Activated naive CD8-positive, alpha-beta T cell (primary cell): ENCODE results near the gene ERVK3-1.
"Not testable (repeated sequence)": the region's sequence is repeated elsewhere in the genome, so short reads cannot be mapped to it uniquely, and the experiment has no call there.

ENCODE experiments used
- H3K27ac Mint-ChIP-seq: one replicate; pipeline ENCODE4 v1.8.0; 2021; ENCODE audit warnings: mixed read lengths
- H3K27me3 Mint-ChIP-seq: one replicate; pipeline ENCODE4 v1.8.0; 2021; ENCODE audit warnings: mixed read lengths
- H3K36me3 Mint-ChIP-seq: one replicate; pipeline ENCODE4 v1.8.0; 2021; ENCODE audit warnings: mixed read lengths
- H3K4me1 Mint-ChIP-seq: one replicate; pipeline ENCODE4 v1.8.0; 2021; ENCODE audit warnings: low read depth, mixed read lengths
- H3K4me3 Mint-ChIP-seq: one replicate; pipeline ENCODE4 v1.8.0; 2021; ENCODE audit warnings: mild to moderate bottlenecking, mixed read lengths
- H3K9me3 Mint-ChIP-seq: one replicate; pipeline ENCODE4 v1.8.0; 2021; ENCODE audit warnings: low read depth, mixed read lengths

Gene ERVK3-1

DNA sequence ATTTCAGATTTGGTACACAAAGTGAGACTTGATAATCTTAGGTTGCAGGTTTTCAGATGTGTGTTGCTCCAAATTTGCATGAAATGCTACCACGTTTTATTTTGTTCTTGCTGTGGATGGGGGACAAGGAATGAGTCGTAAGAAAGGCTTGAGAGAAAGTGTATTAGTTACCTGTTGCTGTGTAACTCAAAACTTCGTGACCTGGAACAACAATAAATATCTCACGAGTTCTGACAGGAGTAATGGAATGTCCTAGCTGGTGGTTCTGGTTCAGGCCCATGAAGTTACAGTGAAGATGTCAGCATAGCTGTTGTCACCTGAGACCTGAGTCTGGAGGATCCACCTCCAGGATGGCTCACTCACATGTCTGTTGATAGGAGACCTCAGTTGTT is 25.3 kb upstream of the ERVK3-1 start:
- peaks cover 47% of the 10 kb centered on the region for H3K4me1 Mint-ChIP-seq
- H3K36me3 Mint-ChIP-seq: peaks cover 14% of the 10 kb centered on the region
- H3K9me3 Mint-ChIP-seq: no peaks in the 10 kb centered on the region

DNA sequence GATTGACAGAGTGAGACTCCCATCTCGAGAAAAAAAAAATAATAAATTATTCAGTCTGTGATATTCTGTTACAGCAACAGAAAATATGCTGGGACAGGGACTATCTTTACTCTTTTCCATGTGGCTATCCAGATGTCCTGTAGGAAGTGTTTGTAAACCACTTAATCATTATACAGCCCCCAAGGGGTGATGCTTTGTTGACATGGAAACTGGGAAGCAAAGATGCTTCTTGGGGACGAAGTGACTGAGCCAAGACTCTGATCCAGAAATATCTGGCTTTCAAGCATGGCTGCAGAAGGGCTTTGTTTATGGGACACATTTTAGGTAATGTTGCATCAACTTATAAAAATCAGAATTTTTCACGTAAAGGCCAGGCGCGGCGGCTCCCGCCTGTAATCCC is 21.0 kb upstream of the ERVK3-1 start:
- Mint-ChIP-seq H3K4me3 (no peak overlapping the region), H3K27me3 (no peaks in the 10 kb centered on the region), H3K27ac (no peak overlapping the region), H3K9me3 (no peaks in the 10 kb centered on the region), H3K36me3 (peaks cover 16% of the 10 kb centered on the region), H3K4me1 (peaks cover 30% of the 10 kb centered on the region)

More for the DNA sequence above, 25.3 kb upstream of the ERVK3-1 start:
- Mint-ChIP-seq H3K27me3 (no peaks in the 10 kb centered on the region), H3K27ac (peak overlapping the region; percentile 96), H3K4me3 (peak overlapping the region; percentile 96)

DNA sequence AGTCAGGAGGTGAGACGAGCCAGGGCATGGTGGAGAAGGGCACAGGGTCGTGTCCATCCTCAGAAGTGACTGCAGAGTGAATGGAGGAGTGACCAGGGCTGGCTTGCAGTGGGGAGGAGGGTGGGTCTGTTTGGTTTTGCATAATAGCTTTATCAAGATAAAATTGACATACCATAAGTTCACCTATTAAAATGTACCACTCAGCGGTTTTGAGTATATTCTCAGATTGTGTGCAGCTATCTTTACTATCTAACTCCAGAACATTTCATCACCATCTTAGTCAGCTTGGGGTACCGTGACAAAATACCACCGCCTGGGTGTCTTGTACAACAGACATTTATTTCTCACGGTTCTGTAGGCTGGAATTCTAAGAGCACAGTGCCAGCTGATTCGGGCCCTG is 13.2 kb upstream of the ERVK3-1 start:
- no peak overlapping the region for H3K27ac Mint-ChIP-seq
- H3K4me1 Mint-ChIP-seq: peaks cover 2% of the 10 kb centered on the region
- peaks cover 42% of the 10 kb centered on the region for H3K36me3 Mint-ChIP-seq
- H3K4me3 Mint-ChIP-seq: no peak overlapping the region
- H3K27me3 Mint-ChIP-seq: no peaks in the 10 kb centered on the region
- H3K9me3 Mint-ChIP-seq: peaks cover 4% of the 10 kb centered on the region

DNA sequence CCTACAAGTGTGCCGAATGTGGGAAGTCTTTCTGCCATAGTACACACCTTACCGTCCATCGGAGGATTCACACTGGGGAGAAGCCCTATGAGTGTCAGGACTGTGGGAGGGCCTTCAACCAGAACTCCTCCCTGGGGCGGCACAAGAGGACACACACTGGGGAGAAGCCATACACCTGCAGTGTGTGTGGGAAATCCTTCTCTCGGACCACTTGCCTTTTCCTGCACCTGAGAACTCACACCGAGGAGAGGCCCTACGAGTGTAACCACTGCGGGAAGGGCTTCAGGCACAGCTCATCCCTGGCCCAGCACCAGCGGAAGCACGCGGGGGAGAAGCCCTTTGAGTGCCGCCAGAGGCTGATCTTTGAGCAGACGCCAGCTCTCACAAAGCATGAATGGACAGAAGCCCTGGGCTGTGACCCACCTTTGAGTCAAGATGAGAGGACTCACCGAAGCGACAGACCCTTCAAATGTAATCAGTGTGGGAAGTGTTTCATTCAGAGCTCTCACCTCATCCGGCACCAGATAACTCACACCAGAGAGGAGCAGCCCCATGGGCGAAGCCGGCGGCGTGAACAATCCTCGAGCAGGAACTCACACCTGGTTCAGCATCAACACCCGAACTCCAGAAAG is 10.3 kb upstream of the ERVK3-1 start:
- Mint-ChIP-seq H3K36me3 (peaks cover 42% of the 10 kb centered on the region), H3K27me3 (no peaks in the 10 kb centered on the region), H3K4me3 (no peak overlapping the region), H3K9me3 (peaks cover 4% of the 10 kb centered on the region), H3K4me1 (peaks cover 4% of the 10 kb centered on the region), H3K27ac (no peak overlapping the region)

DNA sequence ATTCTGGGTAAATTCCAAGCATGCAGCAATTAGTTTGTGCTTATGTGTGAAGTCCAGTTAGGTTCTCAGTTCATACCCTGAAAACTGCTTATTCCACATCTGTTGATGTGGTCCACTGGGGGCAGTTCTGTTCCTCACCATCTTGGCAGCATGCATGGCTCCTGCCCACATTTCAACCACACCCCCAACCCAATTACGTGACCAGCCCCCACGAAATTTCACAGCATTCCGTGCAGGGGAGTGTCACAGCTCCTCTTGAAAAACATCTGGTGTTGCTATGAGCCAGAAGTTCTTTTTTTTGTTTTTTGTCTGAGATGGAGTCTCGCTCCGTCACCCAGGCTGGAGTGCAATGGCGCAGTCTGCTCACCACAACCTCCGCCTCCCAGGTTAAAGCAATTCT is 9.1 kb upstream of the ERVK3-1 start:
- H3K4me3 Mint-ChIP-seq: no peak overlapping the region

DNA sequence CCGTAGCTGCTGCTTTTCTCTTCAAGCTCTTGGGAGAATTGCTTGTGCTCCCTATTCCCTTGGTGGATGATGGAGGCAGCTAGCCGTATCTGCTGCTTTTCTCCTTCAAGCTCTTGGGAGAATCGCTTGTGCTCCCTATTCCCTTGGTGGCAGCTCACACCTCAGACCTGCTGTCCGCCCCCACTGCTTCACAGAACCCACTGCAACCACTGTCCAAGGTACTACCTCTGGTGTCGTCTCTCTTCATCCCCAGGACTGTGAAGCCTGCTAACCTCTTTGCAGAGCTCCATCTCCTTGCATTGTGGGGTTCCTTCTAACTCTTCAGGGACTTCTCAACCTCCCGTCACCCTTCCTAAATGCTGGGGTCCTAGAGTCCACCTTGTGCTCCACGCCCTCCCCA is 4.6 kb upstream of the ERVK3-1 start:
- peaks cover 21% of the 10 kb centered on the region for H3K36me3 Mint-ChIP-seq
- no peaks in the 10 kb centered on the region for H3K27me3 Mint-ChIP-seq
- H3K27ac Mint-ChIP-seq: no peak overlapping the region
- peaks cover 16% of the 10 kb centered on the region for H3K4me1 Mint-ChIP-seq
- no peaks in the 10 kb centered on the region for H3K9me3 Mint-ChIP-seq
- H3K4me3 Mint-ChIP-seq: no peak overlapping the region

More for the DNA sequence above, 9.1 kb upstream of the ERVK3-1 start:
- peaks cover 4% of the 10 kb centered on the region for H3K9me3 Mint-ChIP-seq
- no peak overlapping the region for H3K27ac Mint-ChIP-seq
- peaks cover 47% of the 10 kb centered on the region for H3K36me3 Mint-ChIP-seq
- H3K27me3 Mint-ChIP-seq: no peaks in the 10 kb centered on the region
- H3K4me1 Mint-ChIP-seq: peaks cover 4% of the 10 kb centered on the region

DNA sequence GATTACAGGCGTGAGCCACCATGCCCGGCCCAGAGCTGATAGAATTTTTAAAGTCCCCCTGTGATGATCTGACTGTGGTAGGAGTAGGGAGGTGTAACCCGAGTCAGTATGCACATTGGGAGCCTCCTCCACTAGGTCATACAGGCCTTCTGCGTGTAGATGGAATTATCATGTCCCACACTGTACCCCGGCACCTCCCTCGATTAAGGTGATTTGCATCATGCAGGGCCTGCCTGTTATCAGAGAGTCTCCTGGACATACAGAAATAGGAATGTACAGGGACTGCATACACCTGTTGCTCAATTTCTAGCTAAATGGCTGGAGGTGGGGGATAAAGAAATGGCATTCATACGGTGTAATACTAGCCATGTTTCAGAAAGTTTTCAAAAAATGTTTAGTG is 922 bp upstream of the ERVK3-1 start:
- Mint-ChIP-seq H3K27ac (peak overlapping the region; percentile 98), H3K4me3 (peak overlapping the region; percentile 96), H3K27me3 (no peaks in the 10 kb centered on the region), H3K4me1 (peaks cover 46% of the 10 kb centered on the region), H3K9me3 (no peaks in the 10 kb centered on the region), H3K36me3 (peaks cover 25% of the 10 kb centered on the region)

DNA sequence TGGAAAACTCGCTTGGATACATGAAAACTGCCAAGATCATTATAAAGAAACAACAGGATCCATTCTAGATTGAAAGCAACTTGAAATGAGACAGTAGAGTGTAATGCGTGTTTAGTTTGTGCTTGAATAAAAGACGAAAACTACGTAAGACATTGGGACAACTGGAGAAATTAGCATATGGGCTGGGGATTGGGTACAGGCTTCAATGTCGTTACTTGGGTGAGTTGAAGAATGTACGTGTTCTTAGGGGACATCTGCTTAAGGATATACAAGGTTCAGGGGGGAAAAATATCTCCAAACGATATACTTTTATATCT is 471 bp upstream of the ERVK3-1 start:
- peaks cover 48% of the 10 kb centered on the region for H3K4me1 Mint-ChIP-seq
- H3K9me3 Mint-ChIP-seq: no peaks in the 10 kb centered on the region

DNA sequence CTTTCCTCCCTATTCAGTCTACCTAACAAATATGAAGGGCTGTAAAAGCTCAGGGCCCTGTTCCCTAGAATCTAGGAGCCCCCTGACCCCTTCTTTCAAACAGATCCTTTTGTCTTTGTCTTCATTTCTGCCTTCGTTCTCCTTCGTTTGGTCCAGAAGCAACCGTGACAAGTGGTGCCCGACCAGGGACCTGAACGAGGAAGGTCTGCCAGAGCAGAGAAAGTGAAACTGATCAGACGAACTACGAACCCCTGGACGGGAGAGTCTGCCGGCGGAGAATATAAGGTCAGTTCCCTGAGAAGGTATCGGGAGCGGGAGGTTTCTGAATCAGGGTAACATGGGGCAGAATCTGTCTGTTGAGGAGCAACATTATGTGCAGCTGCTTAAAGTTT is 751 bp downstream of the ERVK3-1 start:
- peak overlapping the region; percentile 98 for H3K27ac Mint-ChIP-seq
- H3K9me3 Mint-ChIP-seq: no peaks in the 10 kb centered on the region
- H3K4me3 Mint-ChIP-seq: peak overlapping the region; percentile 96
- peaks cover 24% of the 10 kb centered on the region for H3K36me3 Mint-ChIP-seq
- H3K4me1 Mint-ChIP-seq: peaks cover 47% of the 10 kb centered on the region
- H3K27me3 Mint-ChIP-seq: no peaks in the 10 kb centered on the region

More for the DNA sequence above, 471 bp upstream of the ERVK3-1 start:
- Mint-ChIP-seq H3K36me3 (peaks cover 26% of the 10 kb centered on the region), H3K27me3 (no peaks in the 10 kb centered on the region), H3K27ac (peak overlapping the region; percentile 98), H3K4me3 (peak overlapping the region; percentile 96)

DNA sequence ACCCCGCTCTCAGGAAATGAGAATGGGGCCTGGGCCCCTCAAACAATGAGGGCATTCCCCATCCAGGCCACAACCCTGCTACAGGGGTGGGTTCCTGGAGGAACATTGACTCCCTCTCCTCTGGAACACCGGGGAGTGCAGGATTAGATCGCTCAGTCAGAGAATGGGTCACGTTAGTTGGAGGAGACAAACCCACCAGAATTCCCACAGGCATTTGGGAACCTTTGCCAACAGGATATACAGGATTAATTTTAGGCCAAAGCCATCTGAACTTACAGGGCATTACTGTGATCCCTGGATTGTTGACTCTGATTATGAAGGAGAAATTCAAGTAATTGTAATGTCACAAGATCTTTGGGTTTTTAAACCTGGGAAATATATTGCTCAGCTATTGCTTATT is 2.6 kb downstream of the ERVK3-1 start:
- Mint-ChIP-seq H3K27ac (no peak overlapping the region), H3K36me3 (peaks cover 28% of the 10 kb centered on the region), H3K9me3 (no peaks in the 10 kb centered on the region), H3K27me3 (no peaks in the 10 kb centered on the region), H3K4me3 (peak overlapping the region; percentile 33), H3K4me1 (peaks cover 50% of the 10 kb centered on the region)

DNA sequence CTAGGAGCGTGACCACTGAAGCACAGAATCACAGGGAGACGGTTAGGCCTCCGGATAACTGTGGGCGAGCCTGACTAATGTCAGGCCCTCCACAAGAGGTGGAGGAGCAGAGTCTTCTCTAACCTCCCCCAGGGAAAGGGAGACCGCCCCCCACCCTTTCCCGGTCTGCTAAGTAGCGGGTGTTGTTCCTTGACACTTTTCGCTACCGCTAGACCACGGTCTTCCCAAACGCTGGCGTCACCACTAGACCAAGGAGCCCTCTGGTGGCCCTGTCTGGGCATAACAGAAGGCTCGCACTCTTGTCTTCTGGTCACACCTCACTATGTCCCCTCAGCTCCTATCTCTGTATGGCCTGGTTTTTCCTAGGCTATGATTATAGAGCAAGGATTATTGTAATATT is 5.5 kb downstream of the ERVK3-1 start:
- H3K4me1 Mint-ChIP-seq: peaks cover 36% of the 10 kb centered on the region
- not testable (repeated sequence) for H3K4me3 Mint-ChIP-seq, H3K9me3 Mint-ChIP-seq, H3K27ac Mint-ChIP-seq, H3K27me3 Mint-ChIP-seq
- peaks cover 39% of the 10 kb centered on the region for H3K36me3 Mint-ChIP-seq

DNA sequence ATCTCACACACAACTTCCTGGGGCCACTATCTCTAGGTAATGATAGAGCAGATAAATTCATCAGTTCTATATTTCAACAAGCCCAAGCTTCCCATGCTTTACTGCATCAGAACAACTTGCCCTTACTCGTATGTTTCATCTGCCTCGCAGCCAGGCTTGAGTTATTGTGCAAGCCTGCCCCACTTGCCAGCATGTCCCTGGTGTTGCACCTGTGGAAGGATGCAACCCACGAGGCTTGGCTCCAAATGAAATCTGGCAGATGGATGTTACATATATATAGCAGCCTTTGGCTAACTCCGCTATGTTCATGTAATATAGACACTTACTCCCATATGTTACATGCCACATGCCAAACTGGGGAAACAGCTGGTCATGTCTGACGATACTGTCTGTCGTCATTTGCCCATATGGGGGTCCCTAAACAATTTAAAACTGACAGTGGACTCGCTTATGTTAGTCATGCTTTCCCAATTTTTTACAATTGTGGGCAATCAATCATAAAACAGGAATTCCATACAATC is 6.2 kb downstream of the ERVK3-1 start:
- H3K27ac Mint-ChIP-seq: no peak overlapping the region
- peaks cover 39% of the 10 kb centered on the region for H3K36me3 Mint-ChIP-seq
- no peak overlapping the region for H3K4me3 Mint-ChIP-seq
- H3K27me3 Mint-ChIP-seq: no peaks in the 10 kb centered on the region
- H3K9me3 Mint-ChIP-seq: no peaks in the 10 kb centered on the region
- H3K4me1 Mint-ChIP-seq: peaks cover 29% of the 10 kb centered on the region

DNA sequence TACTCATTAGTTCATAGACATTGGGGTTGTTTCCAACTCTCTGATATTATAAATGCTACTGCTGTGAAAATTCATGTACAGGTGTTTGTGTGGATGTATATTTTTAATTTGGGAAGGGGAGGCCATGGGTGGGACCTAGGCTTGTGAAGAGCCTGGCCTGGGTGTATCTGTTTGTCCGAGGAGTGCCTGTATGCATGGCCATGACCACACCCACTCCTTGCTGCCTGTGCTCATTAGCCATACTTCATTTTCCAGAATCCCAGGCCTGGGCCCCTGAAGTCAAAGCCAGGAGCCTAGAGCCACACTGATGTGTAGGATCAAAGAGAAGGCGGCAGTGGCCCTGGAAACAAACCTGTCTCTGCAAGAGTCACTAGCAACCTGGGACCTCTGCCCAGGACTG is 10.4 kb downstream of the ERVK3-1 start:
- H3K9me3 Mint-ChIP-seq: no peaks in the 10 kb centered on the region
- no peak overlapping the region for H3K4me3 Mint-ChIP-seq
- no peaks in the 10 kb centered on the region for H3K27me3 Mint-ChIP-seq
- peaks cover 26% of the 10 kb centered on the region for H3K36me3 Mint-ChIP-seq
- no peak overlapping the region for H3K27ac Mint-ChIP-seq
- peaks cover 3% of the 10 kb centered on the region for H3K4me1 Mint-ChIP-seq

DNA sequence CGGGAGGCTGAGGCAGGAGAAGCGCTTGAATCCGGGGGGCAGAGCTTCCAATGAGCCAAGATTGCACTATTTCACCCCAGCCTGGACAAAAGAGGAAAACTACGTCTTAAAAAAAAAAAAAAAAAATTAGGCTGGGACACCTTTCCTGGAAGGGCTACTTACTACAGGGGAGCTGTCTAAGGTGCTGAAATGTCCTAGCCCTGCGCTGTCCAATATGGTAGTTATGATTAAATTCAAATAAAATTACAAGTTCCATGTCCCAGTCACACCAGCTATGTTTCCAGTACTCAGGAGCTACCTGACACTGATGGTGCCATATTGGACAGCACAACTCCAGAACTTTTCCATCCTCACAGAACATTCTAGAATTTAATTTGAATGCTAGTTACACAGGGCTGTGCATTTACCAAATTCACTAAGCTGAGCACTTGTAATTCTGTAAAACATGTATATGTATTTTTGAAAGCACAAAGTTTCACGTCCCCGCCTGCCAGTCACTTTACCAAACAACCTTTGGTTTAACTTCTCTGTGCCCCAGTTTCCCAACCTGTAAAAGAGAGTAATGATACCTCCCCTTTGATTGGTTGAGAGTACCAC is 12.4 kb downstream of the ERVK3-1 start:
- Mint-ChIP-seq H3K36me3 (peaks cover 18% of the 10 kb centered on the region), H3K4me1 (no peaks in the 10 kb centered on the region), H3K27me3 (no peaks in the 10 kb centered on the region), H3K9me3 (no peaks in the 10 kb centered on the region), H3K4me3 (no peak overlapping the region), H3K27ac (no peak overlapping the region)

DNA sequence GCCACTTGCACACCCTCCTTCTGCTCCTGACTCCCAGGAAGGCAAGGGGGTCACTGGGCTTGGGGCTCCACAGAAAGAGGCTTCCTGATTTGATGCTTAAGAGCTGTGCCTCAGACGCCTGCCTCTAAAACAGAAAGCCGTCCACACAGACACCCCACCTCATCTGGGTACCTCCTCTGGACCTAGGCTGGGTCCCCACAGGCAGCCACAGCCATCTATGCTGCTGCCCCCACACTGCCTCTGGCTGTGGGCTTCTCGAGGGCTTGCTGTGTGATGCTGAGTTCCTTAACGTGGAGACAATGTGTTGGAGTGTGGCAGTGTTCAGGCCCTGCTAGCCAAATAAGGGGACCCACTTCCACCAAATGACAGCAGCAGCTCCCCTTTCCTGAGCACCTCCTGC is 13.1 kb downstream of the ERVK3-1 start:
- no peak overlapping the region for H3K4me3 Mint-ChIP-seq
- no peaks in the 10 kb centered on the region for H3K9me3 Mint-ChIP-seq
- no peak overlapping the region for H3K27ac Mint-ChIP-seq
- peaks cover 16% of the 10 kb centered on the region for H3K36me3 Mint-ChIP-seq
- no peaks in the 10 kb centered on the region for H3K27me3 Mint-ChIP-seq
- no peaks in the 10 kb centered on the region for H3K4me1 Mint-ChIP-seq

DNA sequence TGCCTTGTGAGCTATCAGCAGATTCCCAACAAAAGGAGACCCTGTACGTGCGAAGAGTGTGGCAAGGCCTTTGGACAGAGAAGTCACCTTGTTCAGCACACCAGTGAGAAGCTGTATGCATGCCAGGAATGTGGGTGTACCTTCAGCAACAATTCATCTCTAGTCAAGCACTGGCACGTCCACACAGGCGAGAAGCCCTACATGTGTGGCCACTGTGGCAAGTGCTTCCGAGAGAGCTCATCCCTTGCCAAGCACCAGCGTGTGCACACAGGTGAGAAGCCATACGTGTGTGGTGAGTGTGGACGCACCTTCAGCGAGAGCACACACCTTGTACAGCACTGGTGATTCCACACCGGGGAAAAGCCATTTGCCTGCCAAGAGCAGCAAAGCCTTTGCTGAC is 14.1 kb downstream of the ERVK3-1 start:
- Mint-ChIP-seq H3K36me3 (peaks cover 19% of the 10 kb centered on the region), H3K4me3 (no peak overlapping the region), H3K4me1 (peaks cover 2% of the 10 kb centered on the region), H3K27me3 (no peaks in the 10 kb centered on the region), H3K27ac (no peak overlapping the region), H3K9me3 (no peaks in the 10 kb centered on the region)
